T-helper 9 cell (primary cell): ENCODE measurements around the gene PLEKHM3.

Experiments
- DNase-seq: peaks from one replicate; pipeline ENCODE4 v3.0.0-alpha.2; 2020

PLEKHM3 gene

DNA sequence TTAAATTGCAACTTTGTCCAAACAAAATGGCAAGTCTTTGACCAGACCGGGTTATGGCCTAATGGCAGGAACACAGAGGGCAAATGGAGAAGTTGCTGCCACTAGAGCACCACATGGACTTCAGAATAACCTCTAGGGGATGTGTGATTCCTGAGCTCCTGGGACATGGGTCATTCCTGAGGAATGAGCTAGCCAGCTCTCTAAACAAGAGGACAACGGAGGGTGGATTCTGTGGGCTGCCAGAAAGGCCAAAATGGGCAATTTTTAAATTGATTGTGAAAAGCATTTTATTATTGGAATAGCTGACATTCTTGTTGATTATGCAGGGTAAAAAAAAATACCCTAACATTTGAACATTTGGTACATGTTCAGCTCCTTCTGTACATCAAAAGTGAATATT lies 145.8 kb downstream of the PLEKHM3 start:
- no peak for DNase-seq

DNA sequence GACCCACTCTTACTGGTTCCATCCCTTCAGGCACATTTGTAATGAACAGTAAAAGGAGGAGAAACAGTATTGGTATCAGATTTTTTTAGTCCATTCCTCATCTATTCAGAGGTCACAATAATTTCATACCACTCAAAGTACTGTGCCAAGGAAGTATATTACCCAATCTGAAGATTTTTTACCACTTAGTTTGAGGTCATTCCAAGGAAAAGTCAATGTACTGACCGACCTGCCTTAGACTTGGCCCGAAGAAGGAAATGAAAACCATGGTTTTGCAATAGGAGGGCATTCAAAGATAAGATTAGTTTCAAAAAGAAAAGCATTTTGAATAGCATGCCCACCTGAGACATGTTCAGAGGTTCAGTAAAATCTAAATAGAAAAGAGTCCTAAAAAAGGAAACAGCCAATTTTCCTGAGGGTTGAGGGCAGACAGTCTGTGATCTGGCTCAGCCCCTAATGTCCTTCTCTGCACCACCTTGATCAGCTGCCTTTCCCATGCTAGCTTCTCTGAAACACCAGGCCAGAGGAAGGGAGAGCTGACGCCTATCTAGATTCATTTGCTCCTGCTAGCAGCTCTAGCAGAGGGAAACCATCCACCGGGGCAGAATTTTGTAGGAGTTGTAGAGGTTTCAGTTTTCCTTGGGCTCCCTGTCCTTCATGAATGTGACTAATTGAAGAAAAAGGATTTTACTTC lies 148.3 kb downstream of the PLEKHM3 start:
- DNase-seq = no peak

DNA sequence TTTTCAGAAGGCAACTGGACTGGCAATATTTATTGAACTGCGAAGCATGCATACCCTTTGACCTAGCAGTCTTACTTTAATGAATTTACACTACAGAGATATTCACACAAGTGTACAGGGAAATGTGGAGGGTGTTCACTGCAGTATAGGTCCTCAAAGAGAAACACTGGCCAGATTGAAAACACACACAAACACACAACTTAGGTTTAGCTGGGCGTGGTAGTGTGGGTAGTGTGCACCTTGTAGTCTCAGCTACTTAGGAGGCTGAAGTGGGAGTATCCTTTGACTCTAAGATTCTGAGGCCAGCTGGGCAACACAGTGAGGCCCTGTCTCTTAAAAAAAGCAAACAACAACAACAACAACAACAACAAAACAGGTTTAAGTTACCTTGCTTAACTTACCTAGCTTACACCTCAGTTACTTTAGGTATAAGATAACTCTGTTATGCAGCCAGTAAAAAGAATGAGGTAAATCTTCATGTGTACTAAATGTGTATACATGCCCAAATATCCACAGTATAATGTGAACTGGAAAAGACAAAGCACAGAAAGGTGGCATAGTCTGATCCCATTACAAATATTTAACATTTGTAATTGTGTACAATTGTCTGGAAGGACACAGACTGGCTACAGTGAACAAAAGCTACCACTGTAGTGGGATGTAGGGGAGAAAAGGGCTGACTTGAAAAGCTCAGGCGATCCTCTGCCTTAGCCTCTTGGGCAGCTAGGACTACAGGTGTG lies 149.7 kb downstream of the PLEKHM3 start:
- no peak for DNase-seq

DNA sequence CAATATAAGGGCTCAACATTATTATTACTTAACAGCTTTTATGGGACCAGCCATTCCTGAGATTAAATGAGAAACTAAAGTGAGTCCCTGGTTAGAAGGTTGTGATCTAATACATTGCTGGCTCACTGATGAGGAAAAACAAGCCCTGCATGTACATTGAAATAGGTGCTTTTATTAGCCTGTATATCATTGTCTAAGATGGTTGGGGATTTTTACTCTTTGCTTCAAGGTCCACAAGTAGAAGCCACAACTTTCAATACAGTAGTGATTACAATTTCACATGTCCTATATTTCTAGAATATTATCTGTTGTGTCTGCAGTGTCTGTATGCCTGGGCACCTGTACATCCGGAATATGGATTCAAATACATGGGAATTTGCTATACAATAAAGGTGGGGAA lies 151.5 kb downstream of the PLEKHM3 start:
- DNase-seq = no peak

DNA sequence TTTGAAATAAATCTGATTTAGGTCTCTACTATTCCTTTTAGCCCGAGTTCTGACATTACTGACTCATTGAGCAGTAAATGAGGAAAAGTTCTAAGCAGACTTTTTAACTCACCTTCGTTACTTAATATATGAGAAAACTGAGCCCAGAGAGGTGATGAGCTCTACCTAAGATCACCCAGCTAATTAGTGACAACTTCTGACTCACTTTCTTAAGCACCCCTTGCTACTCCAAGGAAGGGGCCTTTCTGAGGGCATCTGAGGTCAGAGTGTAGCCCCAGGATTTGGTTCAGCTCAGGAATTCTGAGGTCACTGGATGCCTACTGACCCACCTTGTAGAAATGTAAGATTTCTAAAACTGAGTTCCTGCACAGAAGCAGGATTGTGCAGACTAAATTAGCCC lies 153.4 kb downstream of the PLEKHM3 start:
- DNase-seq = no peak

- DNase-seq = no peak
Observed at GRCh38 chr2:207871506-207871905, 153.8 kb downstream of the PLEKHM3 start.

- no peak for DNase-seq
Observed at GRCh38 chr2:207870814-207871213, 154.5 kb downstream of the PLEKHM3 start.

DNA sequence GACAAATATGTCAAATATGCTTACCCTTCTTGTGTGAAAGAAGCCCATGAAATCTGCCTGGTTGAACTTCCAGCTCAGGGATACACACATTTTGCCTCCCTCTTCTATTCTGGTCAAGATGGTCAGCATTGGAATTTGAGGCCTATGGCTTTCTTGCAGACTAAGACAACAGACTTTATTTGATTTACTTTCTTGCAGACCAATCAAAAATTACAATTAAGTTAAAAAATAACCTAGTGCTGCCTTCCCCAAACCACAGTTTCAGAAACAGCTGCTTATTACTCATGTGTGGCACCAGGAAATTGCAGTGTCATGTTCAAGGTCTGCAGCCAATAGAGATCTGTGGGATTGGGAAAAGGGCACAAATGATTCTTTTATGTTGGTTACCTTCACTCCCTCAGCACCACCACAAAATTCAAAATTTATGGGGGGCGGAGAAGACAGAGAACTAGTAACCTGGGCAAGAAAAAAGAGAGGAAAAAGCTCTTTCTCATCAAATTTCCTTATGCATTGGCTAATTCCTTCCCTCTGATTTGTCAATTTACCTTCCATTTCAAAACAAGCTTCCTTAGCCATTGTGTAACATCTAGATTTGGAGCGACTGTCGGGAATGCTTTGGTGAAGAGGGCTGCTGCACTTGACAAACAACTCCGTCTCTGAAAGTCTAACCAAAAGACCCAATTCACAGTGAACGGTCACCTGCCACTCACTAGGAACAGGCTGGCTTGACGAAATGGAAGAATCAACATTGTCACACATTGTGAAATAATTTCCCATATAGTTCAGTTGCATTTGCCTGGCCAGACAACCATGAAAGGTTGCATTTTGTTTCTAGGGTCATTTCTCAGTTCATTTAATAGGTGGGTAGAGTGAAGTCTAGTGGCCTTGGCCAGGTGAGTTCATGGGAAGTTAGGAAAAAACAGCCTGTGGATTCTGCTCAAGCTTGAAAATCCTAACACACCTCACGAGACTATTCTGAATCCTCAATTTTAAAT lies 155.2 kb downstream of the PLEKHM3 start:
- DNase-seq = no peak

- no peak for DNase-seq
Observed at GRCh38 chr2:207868855-207869596, 156.3 kb downstream of the PLEKHM3 start.

DNA sequence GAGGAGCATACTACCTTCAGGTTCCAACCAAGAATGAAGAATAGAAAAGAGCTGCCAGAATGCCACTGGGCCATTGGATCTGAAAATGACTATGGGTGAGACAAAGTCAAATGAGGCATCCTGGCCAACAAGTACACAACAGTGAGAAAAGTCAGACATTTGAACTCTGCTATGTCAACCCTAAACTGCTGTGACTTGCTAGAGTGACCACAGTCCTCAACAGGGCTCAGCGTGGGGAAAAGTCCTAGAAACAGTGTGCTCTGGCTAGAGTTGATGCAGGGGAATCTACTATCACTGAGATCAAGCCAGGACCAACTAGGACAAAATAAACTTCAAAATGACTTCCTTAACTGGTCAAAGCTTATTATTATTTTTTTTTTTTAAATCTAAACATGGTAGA lies 157.4 kb downstream of the PLEKHM3 start:
- DNase-seq = no peak

DNA sequence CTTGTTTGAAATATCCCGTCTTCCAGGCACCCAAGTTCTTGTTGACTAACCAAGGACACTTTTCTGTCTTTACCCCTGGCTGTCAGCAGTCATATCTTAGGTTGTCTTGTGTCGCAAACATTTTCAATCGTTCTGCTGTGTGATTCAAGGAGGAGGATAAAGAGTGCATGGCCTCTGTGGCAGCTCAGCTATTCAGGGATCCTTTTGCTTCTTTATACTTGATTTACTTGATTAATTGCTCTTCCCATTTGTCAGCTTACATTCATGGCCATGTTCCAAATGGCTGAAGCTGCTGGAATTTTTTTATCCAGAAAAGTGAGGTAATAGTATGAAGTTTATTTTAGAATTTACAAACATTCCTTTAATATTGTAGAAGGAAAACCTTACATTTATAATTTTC lies 158.3 kb downstream of the PLEKHM3 start:
- no peak for DNase-seq

DNA sequence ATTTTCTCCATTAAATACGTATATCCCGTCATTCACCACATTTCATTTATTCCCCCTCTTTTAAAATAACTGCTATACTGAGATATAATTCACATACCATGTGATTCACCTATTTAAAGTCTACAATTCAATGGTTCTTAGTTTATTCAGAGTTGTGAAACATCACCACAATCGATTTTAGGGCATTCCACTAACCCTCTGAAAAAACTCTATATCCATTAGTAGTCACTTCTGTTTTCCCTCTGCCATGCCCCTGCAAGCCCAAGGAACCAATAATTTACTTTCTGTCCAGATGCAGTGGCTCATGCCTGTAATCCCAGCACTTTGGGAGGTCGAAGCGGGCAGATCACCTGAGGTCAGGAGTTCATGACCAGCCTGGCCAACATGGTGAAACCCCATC lies 160.1 kb downstream of the PLEKHM3 start:
- no peak for DNase-seq

DNA sequence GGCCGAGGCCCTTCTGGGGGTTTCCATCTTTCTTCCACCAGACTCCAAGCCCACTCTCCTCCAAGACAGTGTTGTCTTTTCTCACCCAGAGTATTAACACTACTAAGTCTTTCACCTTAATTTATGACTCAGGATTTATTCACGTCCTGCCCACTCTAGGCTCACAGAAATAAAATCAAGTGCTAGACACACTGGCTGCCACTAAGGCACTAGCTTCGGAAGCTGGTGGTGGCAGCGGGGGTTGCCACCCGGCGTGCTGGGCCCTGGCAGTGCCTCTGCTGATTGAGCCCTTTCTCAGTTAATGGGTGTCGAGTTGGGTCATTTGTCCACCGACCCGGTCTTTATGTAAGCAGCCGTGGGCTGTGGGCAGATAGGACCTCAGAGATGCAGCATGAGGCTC lies 162.0 kb downstream of the PLEKHM3 start:
- DNase-seq = no peak

DNA sequence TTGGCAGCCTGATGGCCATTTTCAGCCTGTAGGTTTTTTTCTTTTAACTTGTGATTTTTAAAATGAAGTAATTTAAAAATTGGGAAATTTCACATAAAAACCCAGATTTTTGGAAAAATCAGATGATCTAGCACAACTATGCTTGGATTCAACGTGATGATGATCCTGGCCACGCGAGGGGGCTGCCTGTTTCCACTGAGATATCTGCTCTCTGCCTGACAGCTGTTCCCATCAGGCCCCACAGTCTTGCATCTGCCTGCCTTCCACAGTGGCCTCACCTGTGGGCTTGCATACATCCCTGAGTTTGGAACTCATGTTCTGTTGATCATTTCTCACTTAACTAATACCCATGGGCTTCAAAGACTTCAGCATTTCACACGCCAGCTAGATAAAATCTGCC lies 163.5 kb downstream of the PLEKHM3 start:
- DNase-seq = no peak

- no peak for DNase-seq
Observed at GRCh38 chr2:207860685-207861084, 164.6 kb downstream of the PLEKHM3 start.

GRCh38 chr2:207855591-207855990 lies 169.7 kb downstream of the PLEKHM3 start:
- no peak for DNase-seq

GRCh38 chr2:207854484-207855440 lies 170.6 kb downstream of the PLEKHM3 start:
- DNase-seq = no peak

GRCh38 chr2:207852791-207853190 lies 172.5 kb downstream of the PLEKHM3 start:
- no peak for DNase-seq

- DNase-seq = no peak
Observed at GRCh38 chr2:207849443-207849842, 175.9 kb downstream of the PLEKHM3 start.

- DNase-seq = no peak
Observed at GRCh38 chr2:207848545-207848928, 176.8 kb downstream of the PLEKHM3 start.

GRCh38 chr2:207847807-207848544 lies 177.4 kb downstream of the PLEKHM3 start:
- DNase-seq = no peak
